Right kidney (tissue), 1 donor: ENCODE data around the gene TSPAN1.
"Not testable (repeated sequence)": the region's sequence is repeated elsewhere in the genome, so short reads cannot be mapped to it uniquely, and the experiment has no call there.

ENCODE experiments used
- DNase-seq: peaks from one replicate; pipeline ENCODE4 v3.0.0-alpha.2; 2016

The TSPAN1 gene

GRCh38 chr1:46211051-46211450, 36.2 kb downstream of the TSPAN1 start:
- no peak for DNase-seq

- no peak for DNase-seq
Measured at GRCh38 chr1:46215504-46215903, 40.6 kb downstream of the TSPAN1 start.

GRCh38 chr1:46218443-46218842, 43.6 kb downstream of the TSPAN1 start:
- DNase-seq = no peak

GRCh38 chr1:46219551-46220520, 44.9 kb downstream of the TSPAN1 start:
- DNase-seq = no peak

GRCh38 chr1:46220808-46221207, 45.9 kb downstream of the TSPAN1 start:
- no peak for DNase-seq

GRCh38 chr1:46221749-46222148, 46.9 kb downstream of the TSPAN1 start:
- no peak for DNase-seq

- not testable (repeated sequence) for DNase-seq
Measured at GRCh38 chr1:46223055-46223454, 48.2 kb downstream of the TSPAN1 start.

GRCh38 chr1:46223472-46223943, 48.6 kb downstream of the TSPAN1 start:
- DNase-seq = peak; percentile 58

GRCh38 chr1:46224966-46225365, 50.1 kb downstream of the TSPAN1 start:
- no peak for DNase-seq

GRCh38 chr1:46231231-46231630, 56.3 kb downstream of the TSPAN1 start:
- not testable (repeated sequence) for DNase-seq
